Ovary (tissue), 9 donors: ENCODE measurements around the gene IDH3B. TPM values are rescaled to one million over a fixed set of nuclear protein-coding genes. Genes with fewer than 3 reads are reported as not detected.

ENCODE experiments used
- DNase-seq, 5 donors: peaks; one replicate each; pipeline ENCODE4 v3.0.0-alpha.2; 2019 to 2020
- H3K27ac ChIP-seq, 2 donors: fragments of 200-600 bp; one replicate each; pipeline versions ENCODE4 v1.5.1 to v1.8.0; 2019 to 2022
- H3K27me3 ChIP-seq: fragments of 200-600 bp; one replicate; pipeline ENCODE4 v1.8.0; 2022
- H3K36me3 ChIP-seq: fragments of 200-600 bp; sonication (generic); one replicate; pipeline ENCODE4 v1.5.1; 2019
- H3K4me1 ChIP-seq: one replicate; pipeline ENCODE4 v1.8.1; 2013; ENCODE audit warnings: mild to moderate bottlenecking, moderate library complexity; ENCODE audit not compliant: insufficient read depth
- H3K4me3 ChIP-seq: fragments of 200-600 bp; sonication (generic); one replicate; pipeline ENCODE4 v1.5.1; 2017
- H3K9me3 ChIP-seq, 2 donors: fragments of 200-600 bp in 1 of 2; sonication (generic) in 1 of 2; one replicate each; pipeline versions ENCODE4 v1.5.1 to v1.8.1; 2013 to 2019; ENCODE audit warnings: mild to moderate bottlenecking in 1 of 2, moderate library complexity in 1 of 2
- EP300 ChIP-seq: sonication (generic); formaldehyde crosslinking; IDR thresholded peaks from one replicate; pipeline ENCODE4 v1.6.1; 2017; ENCODE audit warnings: antibody characterized with exemption
- POLR2A ChIP-seq: fragments of 450-650 bp; IDR thresholded peaks from one replicate; pipeline ENCODE4 v1.6.1; 2017; ENCODE audit warnings: antibody characterized with exemption, mild to moderate bottlenecking, moderate library complexity
- WGBS, 3 donors: extraction: QIAGEN DNeasy Blood & Tissue Kit in 1 of 3; methylation state at CpG; one replicate each; pipeline versions ENCODE4 v1.1.5 to v1.1.7; 2013 to 2017; 5-methylcytosine and 5-hydroxymethylcytosine counted together
- intact Hi-C, 4 donors: fragments of 100-400 bp; cut with DNase I; formaldehyde crosslinking; loops; one replicate each; pipeline versions ENCODE4 v1.11.0 to v1.15.1; 2022 to 2023
- polyA plus RNA-seq, 2 donors: library from polyadenylated mRNA; stranded (reverse); fragments of 200-250 nt in 1 of 2; fragments of 350-450 nt in 1 of 2; fragmentation: Illumina TruSeq in 1 of 2; extraction: RNeasy Lipid Tissue Mini Kit (QIAGEN cat#74804) in 1 of 2; gene quantifications; one replicate each; pipeline ENCODE4 v1.2.3, GENCODE V29; 2013 to 2014
- total RNA-seq, 7 donors: library from RNA; depleted of rRNA in 2 of 7; stranded (reverse); fragments of >200 nt in 2 of 7; fragmentation: NEBNext Ultra II Directional in 3 of 7; extraction: Animal tissue kit (Norgen Biotek cat#: 25700) in 3 of 7; gene quantifications; one replicate each; pipeline versions ENCODE4 v1.1.0 to v1.2.4, GENCODE V29; 2016 to 2023
- TF ChIP-seq, protein P1 (sequence below), 3 donors: fragments of 450-650 bp in 2 of 3; fragments of 200-600 bp in 1 of 3; IDR thresholded peaks; one replicate each; pipeline versions ENCODE4 v1.5.1 to v1.8.0; 2016 to 2022; ENCODE audit warnings: antibody characterized with exemption in 3 of 3, mild to moderate bottlenecking in 1 of 3
- donor health status: DM: no; HTN: no; CAD: no; lungs with moderate emphysema.
- donor health status: DM: no; HTN: no; CAD: no.
- donor health status: Bipolar disorder and iron deficiency.
- donor health status: DM: yes; HTN: yes; CAD: no.
- donor health status: DM: no; HTN: no; CAD: no.
- donor health status: DM: yes; HTN: yes; CAD: no.

IDH3B gene
- total and polyA plus RNA-seq, 9 donors, result 68.1 to 105 (median 85.9) TPM

DNA sequence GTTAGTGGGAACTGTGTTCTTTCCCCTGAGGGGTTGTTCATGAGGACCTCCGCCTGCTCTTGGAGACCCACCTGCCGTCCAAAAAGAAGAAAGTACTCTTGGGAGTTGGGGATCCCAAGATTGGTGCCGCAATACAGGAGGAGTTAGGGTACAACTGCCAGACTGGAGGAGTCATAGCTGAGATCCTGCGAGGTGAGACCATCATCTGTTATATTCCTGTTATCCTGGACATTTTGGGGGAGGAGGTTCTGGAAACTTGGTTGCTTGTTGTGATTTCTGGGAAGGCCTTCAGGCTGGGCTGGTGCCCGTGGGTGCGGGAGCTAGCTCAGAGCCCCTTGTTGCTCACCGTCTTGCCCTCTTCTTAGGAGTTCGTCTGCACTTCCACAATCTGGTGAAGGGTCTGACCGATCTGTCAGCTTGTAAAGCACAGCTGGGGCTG, 9.6 kb downstream of the IDH3B start:
- Histone ChIP-seq H3K27me3 (no peaks in the 10 kb centered on the region), H3K4me3 (no peak overlapping the region), H3K36me3 (no peaks in the 10 kb centered on the region), H3K4me1 (peaks cover 1% of the 10 kb centered on the region), H3K9me3 (no peaks in the 10 kb centered on the region), H3K27ac (no peak overlapping the region)
- intact Hi-C loops, result loop anchor here in 2 of 4 donors (5.0 to 10.0 kb wide), 2 partner anchors 38 to 130 kb away; partner anchors contain the start of gene EBF4 (in 1 of the 2)
- no peak for TF ChIP-seq EP300
- TF ChIP-seq, protein P1, sequence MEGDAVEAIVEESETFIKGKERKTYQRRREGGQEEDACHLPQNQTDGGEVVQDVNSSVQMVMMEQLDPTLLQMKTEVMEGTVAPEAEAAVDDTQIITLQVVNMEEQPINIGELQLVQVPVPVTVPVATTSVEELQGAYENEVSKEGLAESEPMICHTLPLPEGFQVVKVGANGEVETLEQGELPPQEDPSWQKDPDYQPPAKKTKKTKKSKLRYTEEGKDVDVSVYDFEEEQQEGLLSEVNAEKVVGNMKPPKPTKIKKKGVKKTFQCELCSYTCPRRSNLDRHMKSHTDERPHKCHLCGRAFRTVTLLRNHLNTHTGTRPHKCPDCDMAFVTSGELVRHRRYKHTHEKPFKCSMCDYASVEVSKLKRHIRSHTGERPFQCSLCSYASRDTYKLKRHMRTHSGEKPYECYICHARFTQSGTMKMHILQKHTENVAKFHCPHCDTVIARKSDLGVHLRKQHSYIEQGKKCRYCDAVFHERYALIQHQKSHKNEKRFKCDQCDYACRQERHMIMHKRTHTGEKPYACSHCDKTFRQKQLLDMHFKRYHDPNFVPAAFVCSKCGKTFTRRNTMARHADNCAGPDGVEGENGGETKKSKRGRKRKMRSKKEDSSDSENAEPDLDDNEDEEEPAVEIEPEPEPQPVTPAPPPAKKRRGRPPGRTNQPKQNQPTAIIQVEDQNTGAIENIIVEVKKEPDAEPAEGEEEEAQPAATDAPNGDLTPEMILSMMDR (IDR thresholded peaks at IDR 0.05), result no peak
- TF ChIP-seq POLR2A, result no peak
- WGBS, 3 donors, result 58 to 77% (median 68%) methylated on average over 9 of the region's 9 CpGs
- no peak for DNase-seq

DNA sequence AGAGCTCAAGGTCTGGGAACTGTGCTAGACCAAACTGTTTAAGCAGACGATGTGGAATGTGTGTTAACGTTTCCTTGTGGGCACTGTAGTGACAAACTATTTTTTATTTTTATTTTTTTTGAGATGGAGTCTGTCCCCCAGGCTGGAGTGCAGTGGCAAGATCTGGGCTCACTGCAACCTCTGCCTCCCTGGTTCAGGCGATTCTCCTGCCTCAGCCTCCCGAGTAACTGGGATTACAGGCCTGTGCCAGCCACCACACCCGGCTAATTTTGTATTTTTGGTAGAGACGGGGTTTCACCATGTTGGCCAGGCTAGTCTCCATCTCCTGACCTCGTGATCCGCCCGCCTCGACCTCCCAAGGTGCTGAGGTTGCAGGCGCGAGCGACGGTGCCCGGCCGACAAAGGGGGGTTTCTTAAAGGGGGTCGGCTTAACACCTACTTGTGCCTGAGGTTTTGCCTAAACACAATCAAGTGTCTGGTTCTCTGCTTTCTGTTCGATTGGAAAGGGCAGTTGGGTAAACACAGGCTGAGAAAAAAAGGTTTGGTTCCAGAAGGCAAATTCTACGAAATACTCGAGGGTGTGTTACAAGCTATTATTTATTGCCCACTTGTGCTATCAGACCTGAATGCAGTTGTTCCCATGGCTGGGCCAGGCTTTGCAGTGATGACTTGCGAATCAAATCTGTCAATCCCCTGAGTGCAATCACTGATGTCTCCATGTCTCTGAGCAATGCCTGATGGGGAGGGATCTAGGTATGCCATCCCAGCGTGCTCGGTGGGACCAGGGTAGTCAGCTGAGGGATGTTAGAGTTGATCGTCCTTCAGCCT, 10.2 kb downstream of the IDH3B start:
- no peak for DNase-seq
- no peaks in the 10 kb centered on the region for H3K27me3 ChIP-seq
- TF ChIP-seq, protein P1 (IDR thresholded peaks at IDR 0.05), result no peak
- TF ChIP-seq POLR2A, result no peak
- TF ChIP-seq EP300, result no peak
- H3K4me3 ChIP-seq, result peak overlapping the region; percentile 87
- H3K27ac ChIP-seq, result no peak overlapping the region
- peaks cover 1% of the 10 kb centered on the region for H3K4me1 ChIP-seq
- 15 to 25% (median 16%) methylated on average over 24 of the region's 24 CpGs for WGBS, 3 donors
- H3K9me3 ChIP-seq, result no peaks in the 10 kb centered on the region
- intact Hi-C loops, result loop anchor here in 2 of 4 donors (5.0 to 10.0 kb wide), 2 partner anchors 39 to 129 kb away; partner anchors contain the start of gene EBF4 (in 1 of the 2)
- H3K36me3 ChIP-seq, result no peaks in the 10 kb centered on the region

DNA sequence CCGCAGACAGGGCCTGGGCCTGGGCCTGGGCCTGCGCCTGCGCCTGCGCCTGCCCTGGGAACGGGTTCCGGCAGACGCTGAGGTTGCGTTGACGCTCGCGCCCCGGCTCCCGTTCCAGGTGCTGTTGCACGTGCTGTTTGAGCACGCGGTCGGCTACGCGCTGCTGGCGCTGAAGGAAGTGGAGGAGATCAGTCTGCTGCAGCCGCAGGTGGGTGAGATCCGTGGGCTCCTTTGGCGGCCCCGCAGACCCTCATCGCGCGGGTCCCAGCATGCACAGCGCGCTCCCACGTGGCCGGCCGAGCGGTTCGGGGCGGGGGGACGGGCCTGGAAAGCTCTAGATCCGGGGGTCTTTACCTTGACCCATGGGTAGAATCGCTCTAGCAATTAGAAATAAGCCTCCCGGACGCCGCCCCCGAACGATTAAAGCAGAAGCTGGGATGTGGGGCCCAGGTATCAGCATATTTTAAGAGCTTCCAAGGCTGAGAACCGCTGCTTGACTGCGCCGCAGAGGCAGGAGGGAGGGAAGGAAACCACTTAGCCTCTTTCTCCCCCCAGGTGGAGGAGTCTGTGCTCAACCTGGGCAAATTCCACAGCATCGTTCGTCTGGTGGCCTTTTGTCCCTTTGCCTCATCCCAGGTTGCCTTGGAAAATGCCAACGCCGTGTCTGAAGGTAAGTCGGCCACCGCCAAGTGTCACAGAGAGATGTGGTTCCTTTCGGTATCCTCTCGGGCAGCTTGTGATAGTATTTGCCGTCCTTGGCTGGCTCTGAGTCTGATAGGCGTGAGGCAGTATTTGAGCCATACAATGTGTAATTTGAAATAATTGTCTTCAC, 11.1 kb downstream of the IDH3B start:
- Histone ChIP-seq H3K27me3 (no peaks in the 10 kb centered on the region), H3K4me1 (peaks cover 1% of the 10 kb centered on the region), H3K27ac (peak overlapping the region; percentile 44 to 86), H3K4me3 (peak overlapping the region; percentile 87), H3K36me3 (no peaks in the 10 kb centered on the region), H3K9me3 (no peaks in the 10 kb centered on the region)
- no peak for DNase-seq
- TF ChIP-seq POLR2A (peak; percentile 1), EP300 (no peak)
- 1% methylated on average over 51 to 56 of the region's 56 CpGs for WGBS, 3 donors
- intact Hi-C loops, result loop anchor here in 2 of 4 donors (5.0 to 10.0 kb wide), 2 partner anchors 39 to 128 kb away; partner anchors contain the start of gene EBF4 (in 1 of the 2)

DNA sequence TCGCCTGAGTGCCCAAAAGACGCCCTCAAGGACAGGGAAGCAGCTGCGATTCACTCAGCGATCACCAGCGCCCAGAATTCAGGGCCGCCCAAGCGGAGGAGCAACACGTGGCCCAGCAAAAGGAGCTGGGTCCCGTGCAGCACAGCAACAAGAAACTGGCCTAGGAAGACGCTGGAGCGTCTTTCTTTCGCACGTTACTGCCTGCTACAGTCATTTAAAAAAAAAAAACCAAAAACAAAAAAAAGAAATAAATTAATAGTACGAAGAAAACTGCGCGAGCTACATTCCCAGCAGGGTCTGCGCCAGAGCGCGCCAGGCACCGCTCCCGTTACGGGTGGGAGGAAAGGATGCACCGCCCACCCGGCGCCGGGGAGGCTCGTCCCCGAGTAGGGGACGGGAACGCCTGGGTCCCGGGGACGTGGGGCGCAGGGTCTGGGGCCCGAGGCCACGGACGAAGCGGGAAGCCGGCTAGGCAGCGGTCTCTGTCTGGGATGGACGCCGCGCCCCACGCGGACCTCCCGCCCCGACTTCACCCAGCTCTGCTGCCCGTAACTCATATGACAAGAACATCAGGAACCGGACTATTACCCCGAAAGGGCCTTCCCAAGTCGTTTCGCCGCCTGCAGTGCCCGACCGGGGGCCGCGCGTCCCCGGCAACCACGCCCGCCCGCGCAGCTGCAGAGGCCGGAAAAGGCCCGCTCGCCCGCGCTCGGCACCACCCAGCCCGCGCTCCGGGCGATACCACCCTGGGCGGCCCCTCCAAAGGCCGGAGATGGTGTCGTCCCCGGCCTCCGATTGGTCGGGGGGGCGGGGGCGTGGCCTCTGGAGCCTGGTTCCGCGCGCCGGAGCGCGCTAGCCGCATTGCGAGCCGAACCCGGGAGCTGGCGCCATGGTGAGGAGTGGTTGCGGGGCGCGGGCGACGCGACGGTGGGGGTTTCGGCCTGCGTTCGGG, 12.0 kb downstream of the IDH3B start, which contains the start of gene NOP56:
Gene NOP56, plus strand, starts transcription at position 861 of the 952 bp plus-strand sequence. Its CDS starts 29 bp downstream, at position 890.
- no peaks in the 10 kb centered on the region for H3K9me3 ChIP-seq
- TF ChIP-seq, protein P1 (IDR thresholded peaks at IDR 0.05), result peak in 1 of 3 donors; percentile 17
- TF ChIP-seq POLR2A (peak; percentile 54), EP300 (no peak)
- peaks cover 1% of the 10 kb centered on the region for H3K4me1 ChIP-seq
- peak; percentile 91 to 98 (median 93) for DNase-seq
- no peaks in the 10 kb centered on the region for H3K27me3 ChIP-seq
- WGBS, 3 donors, result 0% methylated on average over 67 to 101 of the region's 101 CpGs
- H3K4me3 ChIP-seq, result peak within 1 kb of the TSS; percentile 87
- H3K27ac ChIP-seq, result peak within 1 kb of the TSS; percentile 73 to 86
- no peaks in the 10 kb centered on the region for H3K36me3 ChIP-seq
- intact Hi-C loops, result loop anchor here in 2 of 4 donors (5.0 to 10.0 kb wide), 2 partner anchors 40 to 127 kb away; partner anchors contain the start of gene EBF4 (in 1 of the 2)
